GM19023 (cell line): ENCODE results near the gene RNGTT.
"Not testable (repeated sequence)": the region's sequence is repeated elsewhere in the genome, so short reads cannot be mapped to it uniquely, and the experiment has no call there.

ENCODE experiments used
- ATAC-seq: cut with Tn5 transposase; IDR thresholded peaks from one replicate; pipeline ENCODE4 v1.9.1; 2021; ENCODE audit warnings: mild to moderate bottlenecking, moderate library complexity; ENCODE audit not compliant: unreplicated experiment

RNGTT gene

DNA sequence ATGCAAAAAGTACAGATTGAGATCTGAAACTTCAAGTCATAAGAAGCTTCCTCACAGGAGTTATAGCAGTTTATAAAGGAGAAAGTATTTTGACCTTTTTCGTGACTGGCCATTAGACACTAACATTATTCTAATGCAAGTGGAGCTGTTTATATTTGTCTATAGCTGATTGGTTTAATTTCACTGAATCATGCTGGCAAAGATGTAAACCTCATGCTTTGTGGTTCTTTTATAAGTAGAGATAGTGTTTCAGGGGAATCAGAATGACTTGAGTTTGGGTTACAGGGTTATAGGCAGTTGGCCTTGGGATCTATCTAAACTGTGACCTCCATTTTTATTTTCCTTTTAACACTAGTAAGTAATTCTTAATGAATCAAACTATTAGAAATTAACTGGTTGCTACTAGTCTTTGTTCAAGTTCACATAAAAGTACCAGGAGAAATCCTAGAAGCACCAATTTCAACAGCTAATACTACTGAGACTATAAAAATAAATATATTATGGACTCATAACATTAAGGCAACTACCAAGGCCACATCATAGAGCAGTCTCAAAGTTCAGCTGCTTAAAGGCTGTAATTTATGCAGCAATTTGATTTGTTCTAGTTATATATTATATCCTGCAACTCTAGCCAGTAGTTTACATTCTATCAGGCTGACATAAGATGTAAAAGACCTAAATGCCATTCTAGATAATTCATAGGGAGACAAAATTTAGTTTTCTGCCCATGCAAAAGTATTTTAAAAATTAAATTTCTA is 94.0 kb downstream of the RNGTT start:
- no peak for ATAC-seq

- ATAC-seq: no peak
Measured at GRCh38 chr6:88867841-88868731, 95.3 kb downstream of the RNGTT start.

GRCh38 chr6:88866856-88867255 is 96.6 kb downstream of the RNGTT start:
- ATAC-seq: no peak

DNA sequence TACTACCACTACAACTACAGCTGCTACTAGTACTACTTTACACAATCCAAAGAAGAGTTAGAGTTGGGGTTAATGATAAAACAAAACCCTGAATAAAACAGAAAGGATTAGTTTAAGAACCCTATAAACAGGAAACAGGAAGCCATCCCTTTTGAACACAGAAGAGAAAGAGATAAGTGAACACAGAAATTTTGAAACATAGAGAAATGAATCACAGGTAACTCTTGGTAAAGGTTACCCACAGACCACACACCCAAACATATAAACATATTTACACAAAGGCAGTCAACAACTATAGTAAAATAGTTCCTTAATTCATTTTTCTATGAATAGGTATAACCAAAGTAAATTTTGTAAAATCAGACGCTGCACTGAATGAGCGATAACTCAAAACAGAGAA is 98.1 kb downstream of the RNGTT start:
- ATAC-seq: no peak

- ATAC-seq: no peak
Measured at GRCh38 chr6:88864359-88865054, 98.9 kb downstream of the RNGTT start.

- no peak for ATAC-seq
Measured at GRCh38 chr6:88860310-88860709, 103.1 kb downstream of the RNGTT start.

GRCh38 chr6:88858455-88858854 is 105.0 kb downstream of the RNGTT start:
- no peak for ATAC-seq

DNA sequence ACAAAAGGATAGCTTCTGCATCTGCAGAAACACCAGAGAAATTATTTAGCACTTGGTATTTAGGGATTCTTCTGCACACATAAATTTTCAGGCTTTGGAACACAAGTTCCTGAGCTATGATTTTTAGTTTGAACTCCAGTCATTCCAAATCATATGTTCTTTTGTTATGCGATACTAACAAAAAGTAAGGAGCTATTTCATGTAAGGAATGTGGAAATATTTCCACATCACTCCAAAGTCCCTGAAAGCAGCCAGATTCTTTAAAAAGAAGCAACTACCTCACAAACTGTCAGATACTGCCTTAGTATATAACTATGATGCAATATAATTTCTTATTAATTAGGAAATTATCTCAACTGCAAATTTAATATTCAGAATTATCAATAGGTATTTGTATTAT is 106.9 kb downstream of the RNGTT start:
- ATAC-seq: no peak

DNA sequence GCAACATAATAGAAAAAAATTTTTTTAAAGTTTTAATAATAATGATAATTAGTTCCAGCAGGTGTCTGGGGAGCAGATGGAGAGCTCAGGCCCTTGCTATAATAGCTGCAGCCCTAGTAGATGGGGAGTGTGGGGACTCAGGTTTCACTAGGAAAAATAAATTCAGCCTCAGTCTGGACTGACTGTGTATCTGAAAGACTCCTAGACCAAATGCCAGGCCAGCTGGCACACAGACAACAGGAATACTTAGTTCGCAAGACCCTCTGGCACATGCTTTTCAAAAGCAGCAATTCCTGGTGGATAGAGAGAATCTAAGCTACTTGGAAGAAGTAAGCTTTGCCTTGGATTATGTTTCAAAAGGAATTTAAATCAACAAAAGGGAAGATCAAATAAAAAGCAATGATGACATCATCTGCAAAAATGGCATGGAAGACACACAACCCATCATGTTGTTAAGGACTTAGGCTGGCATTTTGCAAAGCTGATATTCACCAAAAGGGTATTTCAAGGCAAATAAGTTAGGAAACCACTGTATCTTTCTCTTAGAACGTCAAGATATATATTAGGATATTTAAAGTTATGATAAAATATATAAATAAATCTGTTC is 107.8 kb downstream of the RNGTT start:
- no peak for ATAC-seq

- no peak for ATAC-seq
Measured at GRCh38 chr6:88852775-88853174, 110.6 kb downstream of the RNGTT start.

- ATAC-seq: no peak
Measured at GRCh38 chr6:88852000-88852399, 111.4 kb downstream of the RNGTT start.

GRCh38 chr6:88848870-88849269 is 114.5 kb downstream of the RNGTT start:
- no peak for ATAC-seq

DNA sequence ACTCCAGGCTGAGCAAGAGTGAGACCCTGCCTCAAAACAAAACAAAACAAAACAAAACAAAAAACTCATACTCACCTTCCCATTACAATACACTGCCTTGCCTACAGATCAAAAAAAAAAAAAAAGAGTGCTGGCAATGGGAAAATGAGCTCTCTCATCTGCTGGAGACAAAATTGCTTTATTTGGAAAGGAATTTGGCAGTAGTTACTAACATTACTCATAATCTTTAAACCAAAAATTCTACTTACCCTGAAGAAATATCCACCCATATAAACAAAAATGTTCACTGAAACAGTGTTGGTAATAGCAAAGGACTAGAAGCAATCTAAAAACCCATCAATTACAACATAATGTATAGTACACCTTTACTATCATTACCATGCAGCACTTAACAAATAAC is 120.4 kb downstream of the RNGTT start:
- ATAC-seq: no peak

- no peak for ATAC-seq
Measured at GRCh38 chr6:88842320-88842719, 121.1 kb downstream of the RNGTT start.

- ATAC-seq: no peak
Measured at GRCh38 chr6:88840796-88841539, 122.5 kb downstream of the RNGTT start.

- ATAC-seq: no peak
Measured at GRCh38 chr6:88840289-88840688, 123.1 kb downstream of the RNGTT start.

DNA sequence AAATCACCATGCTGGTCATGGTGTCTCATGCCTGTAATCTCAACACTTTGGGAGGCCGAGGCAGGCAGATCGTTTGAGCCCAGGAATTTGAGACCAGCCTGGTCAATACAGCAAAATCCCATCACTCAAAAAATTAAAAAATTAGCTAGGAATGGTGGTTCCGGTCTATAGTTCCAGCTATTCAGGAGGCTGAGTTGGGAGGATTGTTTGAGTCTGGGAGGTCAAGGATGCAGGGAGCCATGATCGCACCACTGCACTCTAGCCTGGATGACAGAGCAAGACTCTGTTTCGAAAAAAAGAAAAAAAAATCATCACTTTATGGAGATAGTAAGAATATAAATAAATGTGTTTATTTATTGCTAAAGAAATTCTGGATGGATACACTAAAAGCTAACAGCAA is 124.1 kb downstream of the RNGTT start:
- no peak for ATAC-seq

GRCh38 chr6:88835210-88835609 is 128.2 kb downstream of the RNGTT start:
- no peak for ATAC-seq

DNA sequence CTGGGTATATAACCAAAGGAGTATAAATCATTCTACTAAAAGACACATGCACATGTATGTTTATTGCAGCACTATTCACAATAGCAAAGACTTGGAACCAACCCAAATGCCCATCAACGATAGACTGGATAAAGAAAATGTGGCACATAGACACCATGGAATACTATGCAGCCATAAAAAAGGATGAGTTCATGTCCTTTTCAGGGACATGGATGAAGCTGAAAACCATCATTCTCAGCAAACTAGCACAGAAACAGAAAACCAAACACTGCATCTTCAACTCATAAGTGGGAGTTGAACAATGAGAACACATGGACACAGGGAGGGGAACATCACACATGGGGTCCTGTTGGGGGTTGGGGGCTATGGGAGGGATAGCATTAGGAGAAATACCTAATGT is 130.3 kb downstream of the RNGTT start:
- ATAC-seq: not testable (repeated sequence)

GRCh38 chr6:88827599-88827998 is 135.8 kb downstream of the RNGTT start:
- not testable (repeated sequence) for ATAC-seq
